Thyroid gland (tissue), 4 donors: Measurements from ENCODE around the gene CRTC3.

Experiments used
- CTCF ChIP-seq, 6 experiments: fragments of 200-600 bp in 3 of 6; fragments of 450-650 bp in 3 of 6; sonication (generic) in 3 of 6; IDR thresholded peaks; one replicate each; pipeline ENCODE4 v1.5.1; 2016 to 2019; ENCODE audit warnings: antibody characterized with exemption in 6 of 6, mild to moderate bottlenecking in 2 of 6, inconsistent platforms in 1 of 6, moderate library complexity in 1 of 6
- POLR2A ChIP-seq, 2 donors: fragments of 450-650 bp; IDR thresholded peaks; one replicate each; pipeline ENCODE4 v1.6.1; 2017; ENCODE audit warnings: antibody characterized with exemption in 2 of 2, mild to moderate bottlenecking in 2 of 2, moderate library complexity in 1 of 2

GRCh38 chr15:90495067-90495466, 34.7 kb upstream of the CRTC3 start:
- no peak for TF ChIP-seq CTCF (IDR thresholded peaks at IDR 0.05)
- TF ChIP-seq POLR2A (IDR thresholded peaks at IDR 0.05), result no peak
